Common myeloid progenitor, CD34-positive (primary cell): ENCODE data around the gene CIDEB.

Experiments
- CTCF ChIA-PET: fragments of 350-600 bp; sonication (Branson Sonifier 250); formaldehyde crosslinking; loops from one replicate; lab custom pipeline; 2021; ENCODE audit warnings: antibody characterized with exemption; lab: Charles Lee
- POLR2A ChIA-PET: fragments of 350-600 bp; sonication (Branson Sonifier 250); formaldehyde crosslinking; loops from one replicate; lab custom pipeline; 2021; ENCODE audit warnings: antibody characterized with exemption; lab: Charles Lee
- DNase-seq, 3 donors: peaks; one replicate each; pipeline versions ENCODE4 v3.0.0 to v3.0.0-alpha.2; 2013
- H3K27ac ChIP-seq, 2 experiments: 1 replicate in 1 of 2; 2 replicates in 1 of 2; pipeline ENCODE4 v1.7.0; 2013; ENCODE audit warnings: inconsistent platforms in 2 of 2, low read length in 2 of 2, mild to moderate bottlenecking in 2 of 2, low read depth in 1 of 2, moderate library complexity in 1 of 2; ENCODE audit not compliant: severe bottlenecking in 2 of 2, insufficient read depth in 1 of 2, poor library complexity in 1 of 2
- H3K27me3 ChIP-seq, 5 experiments: replicated peaks in 2 of 5; 1 replicate in 3 of 5; 2 replicates in 2 of 5; pipeline versions ENCODE4 v1.6.1 to v1.7.0; 2013; ENCODE audit warnings: low read length in 4 of 5, mild to moderate bottlenecking in 2 of 5, moderate library complexity in 2 of 5, inconsistent platforms in 1 of 5; ENCODE audit not compliant: insufficient read depth in 5 of 5, control insufficient read depth in 4 of 5
- H3K36me3 ChIP-seq, 4 experiments: 1 replicate in 2 of 4; 2 replicates in 2 of 4; pipeline versions ENCODE4 v1.6.1 to v1.7.0; 2013; ENCODE audit warnings: low read length in 3 of 4, control low read depth in 1 of 4, mild to moderate bottlenecking in 1 of 4; ENCODE audit not compliant: control insufficient read depth in 4 of 4, insufficient read depth in 4 of 4
- H3K4me1 ChIP-seq, 4 experiments: 1 replicate in 3 of 4; 2 replicates in 1 of 4; pipeline versions ENCODE4 v1.6.1 to v1.7.1; 2013; ENCODE audit warnings: low read length in 3 of 4, mild to moderate bottlenecking in 3 of 4, control low read depth in 1 of 4, inconsistent platforms in 1 of 4, moderate library complexity in 1 of 4; ENCODE audit not compliant: control insufficient read depth in 4 of 4, insufficient read depth in 4 of 4; ENCODE audit errors: control extremely low read depth in 1 of 4
- H3K4me3 ChIP-seq, 7 experiments: 1 replicate in 4 of 7; 2 replicates in 3 of 7; pipeline versions ENCODE4 v1.5.1 to v1.7.0; 2013; ENCODE audit warnings: mild to moderate bottlenecking in 7 of 7, low read length in 6 of 7, moderate library complexity in 6 of 7, inconsistent platforms in 2 of 7, low read depth in 2 of 7, control low read depth in 1 of 7; ENCODE audit not compliant: insufficient read depth in 4 of 7, control insufficient read depth in 1 of 7; ENCODE audit errors: extremely low read depth in 1 of 7
- H3K9me3 ChIP-seq, 5 experiments: 1 replicate in 4 of 5; 2 replicates in 1 of 5; pipeline versions ENCODE4 v1.6.1 to v1.7.1; 2013; ENCODE audit warnings: low read length in 4 of 5, mild to moderate bottlenecking in 2 of 5, inconsistent platforms in 1 of 5, low read depth in 1 of 5, moderate library complexity in 1 of 5; ENCODE audit not compliant: control insufficient read depth in 4 of 5, insufficient read depth in 2 of 5; ENCODE audit errors: control extremely low read depth in 1 of 5
- WGBS: methylation state at CpG from one replicate; pipeline ENCODE4 v1.1.5; 2013; ENCODE audit not compliant: insufficient coverage; 5-methylcytosine and 5-hydroxymethylcytosine counted together

Gene CIDEB

GRCh38 chr14:24310646-24311604, 3.1 kb upstream of the CIDEB start, which contains the start of gene LTB4R:
TSS of gene LTB4R (plus strand) at chr14:24311502. CDS start at chr14:24315652, 4,150 bp downstream.
- Histone ChIP-seq H3K27ac (peak within 1 kb of the TSS in 1 of 2 experiments; percentile 50), H3K36me3 (peaks cover 3 to 30% (median 12%) of the 10 kb centered on the region in 4 experiments), H3K4me3 (peak within 1 kb of the TSS in 6 of 7 experiments; percentile 17 to 68 (median 42)), H3K4me1 (peaks cover 19 to 79% (median 69%) of the 10 kb centered on the region in 4 experiments), H3K27me3 (no peaks in the 10 kb centered on the region), H3K9me3 (no peaks in the 10 kb centered on the region)
- peak; percentile 85 to 94 (median 88) for DNase-seq
- ChIA-PET CTCF (interaction anchor here (0.9 to 19.1 kb wide), 14 partner anchors 11 to 149 kb away, joined by 3 to 391 read pairs (median 18); partner anchors contain the start of genes ADCY4, DHRS1, IRF9 and KHNYN), POLR2A (interaction anchor here (1.0 to 1.4 kb wide), 4 partner anchors 14 to 116 kb away, joined by 4 to 5 read pairs (median 5); partner anchors contain the start of gene TM9SF1)
- 6% methylated on average over 99 of the region's 99 CpGs for WGBS

- Histone ChIP-seq H3K9me3 (no peaks in the 10 kb centered on the region), H3K36me3 (peaks cover 8 to 36% (median 19%) of the 10 kb centered on the region in 4 experiments), H3K27me3 (no peaks in the 10 kb centered on the region), H3K4me1 (peaks cover 19 to 75% (median 66%) of the 10 kb centered on the region in 4 experiments), H3K27ac (peak overlapping the region in 1 of 2 experiments; percentile 40), H3K4me3 (peak overlapping the region in 6 of 7 experiments; percentile 6 to 68 (median 42))
- DNase-seq, result peak in 1 of 3 donors; percentile 19
- ChIA-PET CTCF (interaction anchor here (0.5 to 19.1 kb wide), 15 partner anchors 10 to 149 kb away, joined by 3 to 391 read pairs (median 7); partner anchors contain the start of genes ADCY4, DHRS1, IRF9 and KHNYN), POLR2A (interaction anchor here (1.0 kb wide), 1 partner anchor 90 kb away, joined by 4 read pairs; no protein-coding TSS in a partner anchor)
- 6% methylated on average over 4 of the region's 5 CpGs for WGBS
Observed at GRCh38 chr14:24310265-24310645, 2.5 kb upstream of the CIDEB start.

DNA sequence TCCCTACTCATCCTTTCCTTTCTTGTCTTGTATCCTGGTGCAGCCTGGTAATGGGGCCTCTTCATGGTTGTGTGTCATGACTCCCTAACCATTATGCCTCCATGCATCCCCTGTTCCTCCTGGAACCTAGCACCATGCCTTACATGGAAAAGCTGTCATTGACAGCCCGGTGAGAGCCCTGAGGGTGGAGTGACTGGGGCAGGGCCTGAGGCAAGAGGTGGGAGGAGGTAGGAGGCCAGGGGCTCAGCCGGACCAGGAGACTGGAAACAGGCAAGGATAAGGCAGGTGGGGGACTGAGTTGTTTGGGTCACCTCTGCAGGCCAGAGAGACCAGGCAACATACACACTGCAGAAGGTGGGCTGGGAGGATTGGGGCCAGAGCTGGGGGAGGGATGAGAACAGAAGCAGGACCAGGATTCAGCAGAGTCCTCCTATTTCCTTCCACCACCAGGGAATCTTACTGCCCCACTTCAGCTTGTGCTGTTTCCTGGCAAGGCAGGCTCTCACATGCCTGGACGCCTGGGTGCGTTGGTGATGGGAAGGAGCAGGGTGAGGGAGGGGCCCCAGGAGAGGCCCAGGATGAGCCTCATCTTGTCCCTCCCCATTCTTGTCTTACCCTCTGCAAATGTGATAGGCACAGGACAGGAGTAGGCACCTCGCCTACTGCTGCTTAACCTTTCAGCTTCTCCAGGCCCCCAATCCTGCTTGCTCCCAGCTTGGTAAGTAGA, 1.9 kb upstream of the CIDEB start, which contains the start of gene LTB4R2:
LTB4R2 (plus strand) TSS at position 603 of the 727 bp plus-strand sequence. CDS start 525 bp downstream, outside the sequence.
- Histone ChIP-seq H3K36me3 (peaks cover 10 to 42% (median 24%) of the 10 kb centered on the region in 4 experiments), H3K27me3 (no peaks in the 10 kb centered on the region), H3K9me3 (no peaks in the 10 kb centered on the region), H3K4me3 (peak within 1 kb of the TSS in 6 of 7 experiments; percentile 17 to 68 (median 42)), H3K4me1 (peaks cover 17 to 70% (median 61%) of the 10 kb centered on the region in 4 experiments), H3K27ac (peak within 1 kb of the TSS in 1 of 2 experiments; percentile 40)
- WGBS, result 95% methylated on average over 5 of the region's 5 CpGs
- POLR2A ChIA-PET, result no interaction called here
- DNase-seq, result no peak
- CTCF ChIA-PET, result interaction anchor here (0.5 to 19.1 kb wide), 13 partner anchors 10 to 148 kb away, joined by 4 to 391 read pairs (median 29); partner anchors contain the start of genes ADCY4, DHRS1, IPO4 and IRF9

GRCh38 chr14:24308342-24309124, 756 bp upstream of the CIDEB start:
- peaks cover 18 to 54% (median 34%) of the 10 kb centered on the region in 4 experiments for H3K36me3 ChIP-seq
- ChIA-PET POLR2A (interaction anchor here (1.0 kb wide), 1 partner anchor 9 kb away, joined by 3 read pairs; the partner anchor contains the start of genes DHRS1 and NOP9), CTCF (interaction anchor here (1.2 to 19.1 kb wide), 20 partner anchors 9 to 163 kb away, joined by 3 to 391 read pairs (median 10); partner anchors contain the start of genes ADCY4, DHRS1, GMPR2 and IPO4)
- WGBS, result 96% methylated on average over 7 of the region's 7 CpGs
- no peak for DNase-seq
- H3K9me3 ChIP-seq, result no peaks in the 10 kb centered on the region
- H3K27ac ChIP-seq, result no peak overlapping the region
- peaks cover 11 to 58% (median 49%) of the 10 kb centered on the region in 4 experiments for H3K4me1 ChIP-seq
- no peaks in the 10 kb centered on the region for H3K27me3 ChIP-seq
- H3K4me3 ChIP-seq, result no peak overlapping the region

DNA sequence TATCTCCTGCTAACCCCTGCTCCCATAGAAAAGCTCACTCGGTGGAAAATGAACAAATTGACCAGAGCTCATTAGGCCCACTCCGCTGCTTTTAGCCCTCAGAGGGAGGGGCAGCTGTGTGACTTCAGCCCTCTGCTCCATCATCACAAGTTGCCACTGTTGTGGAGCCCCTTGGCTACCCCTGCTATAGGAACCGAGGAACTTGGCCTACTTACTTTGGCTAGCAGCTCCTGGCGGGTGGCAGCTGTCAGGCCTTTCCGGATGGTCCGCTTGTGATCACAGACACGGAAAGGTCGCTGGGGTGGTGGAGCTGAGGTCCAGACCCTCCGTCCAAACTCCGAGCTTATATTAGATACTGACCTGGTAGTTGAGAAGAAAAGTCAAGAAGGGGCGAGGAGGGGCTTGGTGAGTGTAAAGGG, 612 bp downstream of the CIDEB start:
- POLR2A ChIA-PET, result no interaction called here
- Histone ChIP-seq H3K4me3 (no peak overlapping the region), H3K27me3 (no peaks in the 10 kb centered on the region), H3K9me3 (no peaks in the 10 kb centered on the region), H3K36me3 (peaks cover 24 to 66% (median 45%) of the 10 kb centered on the region in 4 experiments), H3K4me1 (peaks cover 3 to 45% (median 36%) of the 10 kb centered on the region in 4 experiments), H3K27ac (no peak overlapping the region)
- 86% methylated on average over 8 of the region's 11 CpGs for WGBS
- DNase-seq, result no peak
- CTCF ChIA-PET, result interaction anchor here (0.7 to 19.1 kb wide), 22 partner anchors 7 to 215 kb away, joined by 3 to 391 read pairs (median 9); partner anchors contain the start of genes ADCY4, DHRS1, GMPR2 and IPO4
